Dermis blood vessel endothelial cell (primary cell): ENCODE results near the gene NR6A1. TPM values are rescaled to one million over a fixed set of nuclear protein-coding genes. Genes with fewer than 3 reads are reported as not detected.

Experiments
- DNase-seq: peaks from one replicate; pipeline ENCODE4 v3.0.0; 2010
- total RNA-seq: library from RNA; depleted of rRNA; stranded (reverse); fragments of >200 nt; gene quantifications from 2 replicates; pipeline ENCODE4 v1.2.3, GENCODE V29; 2014

Gene NR6A1
- total RNA-seq, 1 donor from 2014 or later: 2.9 TPM

- DNase-seq: no peak
These were observed 165.1 kb downstream of the NR6A1 start for GRCh38 chr9:124606027-124606426.

- no peak for DNase-seq
These were observed 165.9 kb downstream of the NR6A1 start for GRCh38 chr9:124605258-124605657.

- DNase-seq: no peak
These were observed 168.5 kb downstream of the NR6A1 start for GRCh38 chr9:124602632-124603031.

DNA sequence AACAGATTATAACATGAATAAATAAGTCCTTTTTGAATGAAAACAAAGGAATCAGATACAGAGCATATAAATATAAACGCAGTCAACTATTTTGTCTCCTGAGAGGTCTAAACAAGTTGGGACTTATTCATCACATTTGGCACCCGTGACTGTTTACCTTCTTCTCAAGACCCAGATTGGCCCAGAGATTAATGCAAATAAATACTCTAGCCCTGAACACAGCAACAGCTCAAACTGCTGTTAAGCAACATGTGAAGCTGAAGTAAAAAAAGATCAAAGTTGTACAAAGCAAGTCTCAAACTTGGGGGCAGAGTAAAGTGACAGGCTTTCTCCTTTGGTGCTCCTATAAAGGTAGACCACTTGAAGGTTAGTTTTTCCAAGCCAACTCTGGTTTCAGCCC lies 168.9 kb downstream of the NR6A1 start:
- DNase-seq: no peak

DNA sequence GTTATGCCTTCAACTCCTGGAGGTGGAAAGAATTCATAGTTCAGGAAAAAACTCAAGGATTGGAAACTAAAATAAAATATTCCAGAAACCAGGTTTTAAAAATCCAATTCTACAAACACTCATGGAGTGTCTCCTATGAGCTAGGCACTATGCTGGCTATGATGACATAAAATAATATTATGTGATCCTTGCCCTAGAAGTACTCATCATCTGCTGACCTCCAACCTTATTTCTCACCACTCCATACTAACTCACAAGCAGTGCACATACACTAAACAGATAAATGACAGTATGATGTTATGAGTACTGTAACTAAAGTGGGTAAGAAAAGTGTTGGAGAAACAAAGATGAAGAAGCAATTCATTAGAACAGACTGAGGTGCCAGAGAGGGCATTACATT lies 170.7 kb downstream of the NR6A1 start:
- DNase-seq: no peak

- no peak for DNase-seq
These were observed 171.9 kb downstream of the NR6A1 start for GRCh38 chr9:124599121-124599795.

DNA sequence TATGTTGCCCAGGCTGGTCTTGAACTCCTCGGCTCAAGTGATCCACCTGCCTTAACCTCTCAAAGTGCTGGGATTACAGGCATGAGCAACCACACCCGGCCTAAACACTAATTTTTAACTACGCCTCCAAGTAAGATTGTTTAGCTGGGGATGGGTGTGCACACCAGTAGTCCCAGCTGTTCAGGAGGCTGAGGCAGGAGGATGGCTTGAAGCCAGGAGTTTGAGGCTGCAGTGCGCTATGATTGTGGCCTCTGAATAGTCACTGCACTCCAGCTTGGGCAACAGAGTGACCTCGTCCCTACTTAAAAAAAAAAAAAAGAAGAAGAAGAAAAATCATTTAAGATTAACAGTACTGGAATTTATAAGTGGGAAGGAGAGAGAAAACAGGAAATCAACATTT lies 173.1 kb downstream of the NR6A1 start:
- no peak for DNase-seq

GRCh38 chr9:124596172-124596839 lies 174.8 kb downstream of the NR6A1 start:
- no peak for DNase-seq

DNA sequence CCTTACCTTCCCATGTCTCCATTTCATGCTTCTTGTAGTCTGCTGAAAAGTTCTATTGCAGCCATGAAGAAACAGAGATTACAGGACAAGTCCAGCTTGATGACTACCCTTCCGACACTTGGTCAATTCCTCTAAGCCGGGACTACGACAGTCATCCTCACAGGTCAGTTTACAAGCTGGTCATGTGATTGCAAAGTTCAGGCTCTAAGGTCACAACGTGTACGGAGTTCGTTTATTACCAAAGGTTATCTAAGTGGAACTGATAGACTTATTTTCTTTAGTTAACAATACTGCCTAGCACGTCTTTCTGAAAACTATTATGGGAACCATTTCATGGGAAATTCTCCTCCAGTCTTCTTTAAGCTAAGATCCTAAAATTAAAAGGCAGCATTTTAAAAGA lies 175.4 kb downstream of the NR6A1 start:
- DNase-seq: no peak

DNA sequence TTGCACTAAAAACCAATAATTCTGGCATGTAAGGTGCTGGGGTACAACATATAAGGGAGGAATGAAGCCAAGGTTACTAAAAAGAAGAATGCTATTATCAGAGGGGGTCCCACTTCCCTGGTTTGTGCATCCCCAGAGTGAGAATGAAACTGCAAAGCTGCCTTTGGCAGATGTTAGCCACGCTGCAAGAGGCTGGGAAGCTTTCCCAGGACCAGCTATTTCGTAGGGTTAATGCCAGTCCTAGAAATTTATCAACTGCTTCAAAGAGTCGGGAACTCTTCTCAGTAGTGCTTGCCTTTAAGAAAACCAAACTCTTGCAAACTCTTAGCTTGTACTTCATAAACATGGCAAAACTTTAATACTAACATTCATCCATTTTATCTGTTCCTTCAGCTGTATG lies 176.4 kb downstream of the NR6A1 start:
- no peak for DNase-seq

DNA sequence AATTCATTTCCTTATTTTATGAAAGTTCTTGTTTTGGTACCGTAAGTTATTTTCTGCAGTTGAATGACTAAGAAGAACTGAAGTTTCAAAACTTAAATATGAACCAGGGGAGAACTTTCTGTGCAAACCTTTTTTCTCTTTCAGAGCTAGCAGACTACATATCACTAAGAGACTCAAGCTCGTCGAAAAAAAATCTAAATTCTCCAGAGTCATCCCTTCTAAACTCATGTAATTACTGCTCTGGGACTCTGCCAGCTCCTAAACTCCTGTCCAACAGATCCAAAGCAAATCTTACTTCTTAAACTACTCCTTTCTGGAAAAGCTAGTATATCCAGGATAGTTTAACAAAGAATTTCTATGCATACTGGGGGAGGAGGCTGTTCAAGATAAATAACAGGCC lies 176.9 kb downstream of the NR6A1 start:
- no peak for DNase-seq

- no peak for DNase-seq
These were observed 177.5 kb downstream of the NR6A1 start for GRCh38 chr9:124593651-124594058.

- DNase-seq: no peak
These were observed 177.9 kb downstream of the NR6A1 start for GRCh38 chr9:124593200-124593599.

- peak; percentile 21 for DNase-seq
These were observed 180.0 kb downstream of the NR6A1 start for GRCh38 chr9:124590889-124591641.

GRCh38 chr9:124584631-124585030 lies 186.5 kb downstream of the NR6A1 start:
- DNase-seq: no peak

DNA sequence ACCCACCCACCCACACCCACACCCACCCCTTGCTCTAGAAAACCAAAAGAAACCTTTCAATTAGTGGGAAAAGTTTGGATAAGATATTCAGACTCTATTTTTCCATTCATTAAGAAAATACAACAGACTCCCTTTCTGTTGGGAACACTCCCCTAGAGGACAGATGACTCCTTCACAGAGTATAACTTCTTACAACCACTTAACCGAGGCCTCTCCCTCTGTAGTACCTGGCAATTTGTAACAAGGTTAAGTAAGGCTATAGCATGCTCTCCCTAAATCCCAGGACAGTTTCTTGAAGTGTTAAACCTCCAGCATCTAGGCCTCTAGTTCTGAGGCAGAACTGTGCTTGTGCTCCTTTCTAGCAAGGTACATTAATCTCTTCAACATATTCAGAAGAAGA lies 188.0 kb downstream of the NR6A1 start:
- no peak for DNase-seq

DNA sequence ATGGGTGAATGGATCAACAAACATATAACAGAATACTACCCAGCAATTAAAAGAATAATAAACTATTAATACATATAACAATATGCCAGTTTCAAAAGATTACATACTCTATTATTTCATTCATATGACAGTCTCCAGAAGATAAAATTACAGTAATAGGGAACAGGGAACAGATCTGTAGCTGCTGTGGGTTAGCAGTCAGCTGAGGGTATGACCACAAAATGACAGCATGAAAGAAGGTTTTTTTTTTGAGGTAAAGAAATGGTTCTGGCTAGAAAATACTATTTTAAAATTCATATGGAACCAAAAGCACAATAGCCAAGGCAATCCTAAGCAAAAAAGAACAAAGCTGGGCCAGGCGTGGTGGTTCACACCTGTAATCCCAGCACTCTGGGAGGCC lies 190.9 kb downstream of the NR6A1 start:
- no peak for DNase-seq

- no peak for DNase-seq
These were observed 194.4 kb downstream of the NR6A1 start for GRCh38 chr9:124576751-124577150.

- DNase-seq: peak; percentile 68
These were observed 196.4 kb downstream of the NR6A1 start for GRCh38 chr9:124574534-124575375.

DNA sequence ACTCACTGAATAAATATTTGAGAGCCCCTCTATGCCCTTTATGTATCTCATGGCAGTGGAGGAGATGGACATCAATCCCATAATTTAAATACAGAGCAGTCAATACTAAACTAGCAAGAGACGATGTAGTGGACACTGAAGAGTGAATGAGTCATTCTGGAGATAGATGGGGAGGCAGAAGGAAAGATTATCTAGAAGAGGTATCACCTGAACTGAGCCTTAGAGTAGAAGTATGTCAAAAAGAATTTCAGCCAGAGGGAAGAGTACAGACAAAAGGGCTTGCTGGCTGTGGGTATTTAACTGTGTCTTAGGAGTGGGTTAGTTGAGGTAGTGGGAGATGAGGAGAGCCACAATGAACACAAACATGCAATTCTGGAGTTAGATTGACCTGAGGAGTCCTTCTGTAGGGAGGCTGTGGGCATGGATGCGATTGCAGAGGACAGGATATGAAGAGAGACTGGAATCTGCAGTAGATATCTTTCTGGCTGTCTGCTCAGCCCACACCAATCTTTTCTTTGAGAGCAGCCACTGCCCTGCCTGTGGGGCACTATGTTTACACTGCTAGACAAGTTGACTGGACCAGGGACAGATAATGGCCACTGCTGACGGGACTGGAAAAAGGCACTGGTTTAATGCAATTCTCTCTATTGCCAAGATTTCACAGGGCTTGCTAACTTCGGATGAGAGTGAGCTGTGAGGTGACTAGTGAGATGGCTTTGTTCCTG lies 200.0 kb downstream of the NR6A1 start:
- DNase-seq: no peak

GRCh38 chr9:124569942-124570341 lies 201.2 kb downstream of the NR6A1 start:
- no peak for DNase-seq

DNA sequence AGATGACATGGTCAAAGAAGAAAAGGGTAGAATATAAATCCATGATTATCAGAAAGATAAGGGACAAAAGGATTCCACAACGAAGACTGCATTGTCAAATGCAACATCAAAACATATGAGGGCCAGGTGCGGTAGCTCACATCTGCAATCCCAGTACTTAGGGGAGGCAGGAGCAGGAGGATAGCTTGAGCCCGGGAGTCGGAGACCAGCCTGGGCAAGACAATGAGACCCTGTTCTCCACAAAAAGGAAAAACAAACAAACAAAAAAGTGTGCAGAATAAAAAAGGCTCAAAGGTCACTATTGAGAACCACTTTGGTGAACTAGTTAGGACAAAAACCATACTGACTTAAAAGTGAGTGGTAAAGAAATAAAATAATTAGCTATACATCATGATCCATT lies 203.7 kb downstream of the NR6A1 start:
- DNase-seq: no peak
